Mammary epithelial cell (primary cell): ENCODE results near the gene KCTD20.

Experiments used
- EZH2 ChIP-seq: IDR thresholded peaks from 2 replicates; pipeline ENCODE4 v1.6.1; 2012; ENCODE audit warnings: low read length, inconsistent platforms, borderline replicate concordance
- TF ChIP-seq, protein P1 (sequence below), 2 donors: IDR thresholded peaks in 1 of 2; conservative IDR thresholded peaks in 1 of 2; 2 replicates each; pipeline ENCODE4 v1.5.1; 2011 to 2012; ENCODE audit warnings: inconsistent platforms in 2 of 2, low read length in 2 of 2, mild to moderate bottlenecking in 2 of 2, control low read depth in 1 of 2, low read depth in 1 of 2; ENCODE audit not compliant: insufficient read depth in 1 of 2; ENCODE audit errors: extremely low read depth in 1 of 2

DNA sequence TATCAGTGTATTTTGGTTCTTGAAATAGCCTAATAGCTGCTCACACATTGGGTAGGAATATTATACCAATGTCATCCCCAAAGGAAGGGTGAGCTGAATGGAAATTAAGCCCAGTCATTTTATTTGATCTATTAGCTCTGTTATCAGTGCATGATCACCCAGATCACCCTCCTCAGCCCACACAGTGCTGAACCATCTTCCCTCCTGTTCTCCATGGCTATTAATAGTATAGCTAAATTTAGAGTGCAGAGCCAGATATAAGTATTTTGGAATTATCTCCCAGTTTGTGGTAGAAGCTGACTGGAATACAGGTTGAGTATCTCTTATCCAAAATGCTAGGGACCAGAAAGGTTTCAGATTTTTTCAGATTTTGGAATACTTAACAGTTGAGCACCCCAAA is 45.4 kb downstream of the KCTD20 start:
- TF ChIP-seq, protein P1, sequence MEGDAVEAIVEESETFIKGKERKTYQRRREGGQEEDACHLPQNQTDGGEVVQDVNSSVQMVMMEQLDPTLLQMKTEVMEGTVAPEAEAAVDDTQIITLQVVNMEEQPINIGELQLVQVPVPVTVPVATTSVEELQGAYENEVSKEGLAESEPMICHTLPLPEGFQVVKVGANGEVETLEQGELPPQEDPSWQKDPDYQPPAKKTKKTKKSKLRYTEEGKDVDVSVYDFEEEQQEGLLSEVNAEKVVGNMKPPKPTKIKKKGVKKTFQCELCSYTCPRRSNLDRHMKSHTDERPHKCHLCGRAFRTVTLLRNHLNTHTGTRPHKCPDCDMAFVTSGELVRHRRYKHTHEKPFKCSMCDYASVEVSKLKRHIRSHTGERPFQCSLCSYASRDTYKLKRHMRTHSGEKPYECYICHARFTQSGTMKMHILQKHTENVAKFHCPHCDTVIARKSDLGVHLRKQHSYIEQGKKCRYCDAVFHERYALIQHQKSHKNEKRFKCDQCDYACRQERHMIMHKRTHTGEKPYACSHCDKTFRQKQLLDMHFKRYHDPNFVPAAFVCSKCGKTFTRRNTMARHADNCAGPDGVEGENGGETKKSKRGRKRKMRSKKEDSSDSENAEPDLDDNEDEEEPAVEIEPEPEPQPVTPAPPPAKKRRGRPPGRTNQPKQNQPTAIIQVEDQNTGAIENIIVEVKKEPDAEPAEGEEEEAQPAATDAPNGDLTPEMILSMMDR (conservative IDR thresholded peaks at IDR 0.05 in 1 of 2, IDR thresholded peaks at IDR 0.05 in 1 of 2; ENCODE audit: extremely low read depth in 1 of 2, insufficient read depth in 1 of 2, low read depth in 1 of 2, low read length in 2 of 2), result no peak
- TF ChIP-seq EZH2, result no peak
